ENCODE data around the gene ADI1. TPM values are rescaled to one million over a fixed set of nuclear protein-coding genes. Genes with fewer than 3 reads are reported as not detected.

The ADI1 gene
- total and polyA plus RNA-seq, 2 of the 4 experiments (the other 2 are of a cell fraction) = 43.2 to 46.0 TPM

DNA sequence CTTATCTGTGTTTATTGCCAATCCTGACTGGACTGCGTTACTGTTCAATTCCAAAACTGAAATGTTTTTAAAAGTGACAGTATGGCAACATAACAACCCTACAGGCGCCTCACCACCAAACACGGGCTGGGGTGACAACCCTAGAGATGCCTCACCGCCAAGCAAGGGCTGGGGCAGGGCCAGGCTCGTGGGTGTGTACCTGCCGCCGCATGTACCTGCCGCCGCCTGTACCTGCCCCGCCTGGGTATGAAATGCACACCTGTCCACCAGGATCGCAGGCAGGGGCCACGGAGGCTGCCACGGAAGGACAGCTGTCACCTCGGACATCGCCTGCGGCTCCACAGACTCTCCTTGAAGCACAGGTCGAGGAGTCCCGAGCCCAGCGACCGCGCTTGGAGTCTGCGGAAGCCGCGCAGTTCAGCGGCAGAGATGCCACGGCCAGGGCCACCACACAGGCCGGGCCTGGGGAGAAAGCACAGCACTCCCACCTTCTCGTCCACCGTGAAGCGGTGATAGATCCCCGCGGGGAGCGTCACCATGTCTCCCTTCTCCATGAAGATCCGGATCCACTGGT, 18.9 kb downstream of the ADI1 start:
- Histone ChIP-seq H2BK15ac (ENCODE audit: low read depth, low read length) (no peak overlapping the region), H3K79me1 (ENCODE audit: low read depth in 1 of 2, low read length in 2 of 2) (peaks cover 11 to 35% of the 10 kb centered on the region in 2 experiments), H4K20me1 (ENCODE audit: insufficient read depth, low read length) (peaks cover 4% of the 10 kb centered on the region; the same call in 1 of the 2 replicates), H3K14ac (replicated peaks; ENCODE audit: low read depth, low read length) (no peak overlapping the region), H4K8ac (ENCODE audit: low read depth in 2 of 2, low read length in 2 of 2) (no peak overlapping the region), H3K9me3 (ENCODE audit: control insufficient read depth, insufficient read depth, low read length) (no peaks in the 10 kb centered on the region), H3K9me1 (ENCODE audit: insufficient read depth, low read length) (peaks cover 7% of the 10 kb centered on the region), H2BK20ac (ENCODE audit: low read depth, low read length) (no peak overlapping the region), H2BK120ac (ENCODE audit: low read depth, low read length) (no peak overlapping the region), H3K23ac (ENCODE audit: low read depth, low read length) (no peak overlapping the region), H3K18ac (ENCODE audit: low read depth, low read length) (no peak overlapping the region), H2AK9ac (replicated peaks; ENCODE audit: low read depth, low read length, poor library complexity) (peak overlapping the region; percentile 57), H4K91ac (ENCODE audit: insufficient read depth, low read depth, low read length) (no peak overlapping the region), H3K4me1 (ENCODE audit: control insufficient read depth, insufficient read depth, low read length) (no peaks in the 10 kb centered on the region), H3K36me3 (ENCODE audit: control insufficient read depth, insufficient read depth, low read length) (peaks cover 46% of the 10 kb centered on the region), H2AFZ (replicated peaks; ENCODE audit: low read length, poor library complexity) (no peak overlapping the region), H3K4ac (ENCODE audit: low read depth, low read length) (no peak overlapping the region), H3K4me3 (ENCODE audit: insufficient read depth, low read depth, low read length) (no peak overlapping the region), H2AK5ac (ENCODE audit: low read depth, low read length) (no peak overlapping the region), H4K5ac (ENCODE audit: low read depth, low read length) (no peak overlapping the region), H3K27ac (ENCODE audit: insufficient read depth, low read length) (no peak overlapping the region), H3K56ac (ENCODE audit: extremely low read depth, insufficient read depth, low read length) (no peak overlapping the region), H3K9ac (ENCODE audit: low read depth, low read length) (no peak overlapping the region), H2BK5ac (ENCODE audit: low read depth, low read length, poor library complexity, severe bottlenecking) (no peak overlapping the region), H3K27me3 (ENCODE audit: control insufficient read depth, insufficient read depth, low read length) (no peaks in the 10 kb centered on the region), H3K4me2 (ENCODE audit: low read depth, low read length) (no peak overlapping the region)
- intact Hi-C loops (cut with micrococcal nuclease) (no loop called here), in situ Hi-C loops (cut with MboI; ENCODE audit: low sequenced_read_pairs) (no loop called here), dilution Hi-C loops (cut with HindIII; ENCODE audit: low sequenced_read_pairs, unreplicated experiment) (no loop called here)
- no peak for ATAC-seq (ENCODE audit: low read depth)
- CTCF ChIA-PET = no interaction called here
- TF ChIP-seq RFX5 (IDR thresholded peaks at IDR 0.05; ENCODE audit: low read depth, low read length) (no peak), RCOR1 (IDR thresholded peaks at IDR 0.05; ENCODE audit: insufficient replicate concordance, low read length) (no peak), ELK1 (IDR thresholded peaks at IDR 0.05; ENCODE audit: borderline replicate concordance, low read depth, low read length) (no peak), CHD1 (IDR thresholded peaks at IDR 0.05; ENCODE audit: low read depth, low read length) (no peak), MAFK (IDR thresholded peaks at IDR 0.05; ENCODE audit: low read depth, low read length) (no peak), BHLHE40 (IDR thresholded peaks at IDR 0.05; ENCODE audit: low read depth, low read length) (no peak), SMC3 (IDR thresholded peaks at IDR 0.05; ENCODE audit: low read depth, low read length) (no peak), CEBPB (IDR thresholded peaks at IDR 0.05; ENCODE audit: low read depth, low read length) (no peak), MAZ (IDR thresholded peaks at IDR 0.05; ENCODE audit: borderline replicate concordance, low read depth, low read length) (no peak), POLR2A (IDR thresholded peaks at IDR 0.05; ENCODE audit: low read depth, low read length) (no peak), NFE2L2 (IDR thresholded peaks at IDR 0.05; ENCODE audit: low read depth, low read length) (no peak), MXI1 (IDR thresholded peaks at IDR 0.05; ENCODE audit: borderline replicate concordance, low read depth, low read length) (no peak)
- TF ChIP-seq, protein P1, sequence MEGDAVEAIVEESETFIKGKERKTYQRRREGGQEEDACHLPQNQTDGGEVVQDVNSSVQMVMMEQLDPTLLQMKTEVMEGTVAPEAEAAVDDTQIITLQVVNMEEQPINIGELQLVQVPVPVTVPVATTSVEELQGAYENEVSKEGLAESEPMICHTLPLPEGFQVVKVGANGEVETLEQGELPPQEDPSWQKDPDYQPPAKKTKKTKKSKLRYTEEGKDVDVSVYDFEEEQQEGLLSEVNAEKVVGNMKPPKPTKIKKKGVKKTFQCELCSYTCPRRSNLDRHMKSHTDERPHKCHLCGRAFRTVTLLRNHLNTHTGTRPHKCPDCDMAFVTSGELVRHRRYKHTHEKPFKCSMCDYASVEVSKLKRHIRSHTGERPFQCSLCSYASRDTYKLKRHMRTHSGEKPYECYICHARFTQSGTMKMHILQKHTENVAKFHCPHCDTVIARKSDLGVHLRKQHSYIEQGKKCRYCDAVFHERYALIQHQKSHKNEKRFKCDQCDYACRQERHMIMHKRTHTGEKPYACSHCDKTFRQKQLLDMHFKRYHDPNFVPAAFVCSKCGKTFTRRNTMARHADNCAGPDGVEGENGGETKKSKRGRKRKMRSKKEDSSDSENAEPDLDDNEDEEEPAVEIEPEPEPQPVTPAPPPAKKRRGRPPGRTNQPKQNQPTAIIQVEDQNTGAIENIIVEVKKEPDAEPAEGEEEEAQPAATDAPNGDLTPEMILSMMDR (conservative IDR thresholded peaks at IDR 0.05; ENCODE audit: low read depth, low read length) = no peak
- BruUV-seq (replicated peaks) = no TSS peak
- no peak for DNase-seq
- 98% methylated on average over 26 of the region's 34 CpGs; no CpG with 5 or more reads in 1 of the 2 experiments for WGBS, 2 experiments (ENCODE audit: extremely low coverage in 2 of 2, insufficient read length in 1 of 2)
- POLR2A ChIA-PET (ENCODE audit: unreplicated experiment) = no interaction called here

Measured in IMR-90 (cell line).